ENCODE measurements around the gene NUDT16L1.

The NUDT16L1 gene

DNA sequence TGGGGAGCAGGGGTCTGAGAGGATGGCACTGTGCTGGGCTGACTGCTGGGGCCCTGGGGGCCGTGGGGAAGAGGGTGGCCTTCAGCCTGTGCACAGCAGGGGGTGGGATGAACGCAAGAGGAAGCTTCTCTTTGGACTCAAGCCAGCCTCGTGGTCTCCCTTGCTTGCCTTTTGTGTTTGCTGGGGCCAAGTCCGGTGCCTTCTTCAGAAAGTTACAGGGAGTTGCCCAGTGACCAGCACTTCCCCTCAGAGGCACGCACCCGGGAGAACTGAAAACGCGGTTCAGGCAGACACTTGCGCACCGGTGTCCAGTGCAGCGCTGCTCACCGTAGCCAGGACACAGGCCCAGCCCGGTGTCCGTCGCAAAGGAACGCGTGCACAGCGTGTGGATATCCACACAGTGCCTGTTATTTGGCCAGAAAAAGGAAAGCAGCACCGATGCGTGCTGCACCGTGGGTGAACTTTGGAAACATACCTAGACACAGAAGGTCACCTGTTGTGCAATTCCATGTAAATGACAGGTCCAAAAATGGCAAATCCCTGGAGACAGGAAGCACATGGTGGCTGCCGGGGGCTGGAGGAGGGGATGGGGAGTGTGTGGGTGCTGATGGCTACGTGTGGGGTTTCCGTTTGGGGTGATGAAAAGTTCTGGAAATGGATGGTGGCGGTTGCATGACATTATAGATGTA lies 29.4 kb upstream of the NUDT16L1 start:
- DNase-seq (ENCODE audit: low read depth in 2 of 2): no peak

DNA sequence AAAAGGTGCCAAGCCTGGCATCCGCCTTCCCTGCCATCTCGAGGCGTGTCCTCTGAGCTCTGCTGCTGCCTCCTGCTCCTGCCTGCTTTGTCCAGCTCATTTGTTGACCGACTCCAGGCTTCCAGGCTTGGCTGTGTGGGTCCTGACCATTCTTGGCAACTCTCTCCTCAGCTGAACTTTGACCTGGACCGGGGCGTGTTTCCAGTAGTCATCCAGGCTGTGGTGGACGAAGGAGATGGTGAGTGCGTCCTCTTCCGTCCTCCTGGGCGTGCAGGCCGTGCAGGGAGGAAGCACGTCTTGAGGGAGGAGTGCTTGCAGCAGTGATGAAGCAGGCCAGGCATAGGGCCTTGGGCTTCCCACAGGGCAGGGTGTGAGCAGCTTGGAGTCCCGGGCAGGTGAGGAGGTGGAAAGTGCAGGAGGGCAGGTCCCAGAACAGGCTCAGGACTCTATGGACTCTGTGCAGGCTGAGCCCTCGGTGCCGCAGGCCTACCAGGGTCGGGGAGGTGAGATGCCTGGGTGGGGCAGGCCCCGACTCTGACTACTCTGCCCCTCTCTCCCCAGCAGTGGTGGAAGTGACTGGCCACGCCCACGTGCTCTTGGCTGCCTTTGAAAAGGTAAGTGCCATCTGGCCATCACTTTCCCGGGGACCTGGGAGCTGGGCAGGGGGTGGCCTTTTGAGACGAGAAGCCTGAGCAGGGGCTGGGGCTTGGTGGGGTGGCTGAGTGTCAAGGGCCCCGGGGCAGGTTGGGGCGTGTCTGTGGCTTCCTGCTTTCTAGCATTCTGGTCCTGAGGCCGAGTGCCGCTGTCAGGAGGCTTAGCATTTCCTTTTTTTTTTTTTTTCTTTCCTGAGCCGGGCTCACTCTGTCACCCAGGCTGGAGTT lies 28.6 kb upstream of the NUDT16L1 start:
- DNase-seq (ENCODE audit: low read depth in 2 of 2): no peak

DNA sequence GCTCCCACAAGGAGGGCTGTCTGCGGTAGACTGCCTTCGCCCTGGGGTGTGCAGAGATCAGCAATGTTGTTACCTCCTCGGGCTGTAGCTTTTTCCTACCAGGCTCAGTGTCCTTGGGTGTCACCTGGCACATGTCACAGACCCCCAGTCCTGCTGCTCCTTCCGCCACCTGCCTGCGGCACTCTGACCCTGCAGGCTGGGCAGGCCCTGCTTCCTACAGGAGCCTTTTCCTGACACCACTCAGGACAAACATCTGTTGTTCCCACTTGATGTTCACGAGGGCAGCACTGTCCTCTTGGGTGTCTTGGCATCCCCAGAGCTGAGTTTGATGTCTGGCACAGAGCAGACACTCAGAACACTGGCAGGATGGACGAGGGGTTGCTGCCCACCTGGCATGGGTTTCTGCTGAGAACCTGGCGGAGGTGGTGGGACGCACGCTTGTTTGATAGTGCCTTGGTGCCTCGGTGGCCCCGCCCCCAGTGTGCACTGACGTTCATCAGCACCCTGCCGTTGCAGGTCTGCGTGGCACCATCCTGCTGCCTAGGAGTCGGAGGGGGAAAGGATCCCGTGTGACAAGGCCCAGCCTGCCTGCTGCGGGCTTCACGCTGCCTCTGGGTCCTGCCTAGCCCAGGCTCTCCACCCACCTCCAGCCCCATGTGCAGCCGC lies 26.7 kb upstream of the NUDT16L1 start:
- no peak for DNase-seq (ENCODE audit: low read depth in 2 of 2)

DNA sequence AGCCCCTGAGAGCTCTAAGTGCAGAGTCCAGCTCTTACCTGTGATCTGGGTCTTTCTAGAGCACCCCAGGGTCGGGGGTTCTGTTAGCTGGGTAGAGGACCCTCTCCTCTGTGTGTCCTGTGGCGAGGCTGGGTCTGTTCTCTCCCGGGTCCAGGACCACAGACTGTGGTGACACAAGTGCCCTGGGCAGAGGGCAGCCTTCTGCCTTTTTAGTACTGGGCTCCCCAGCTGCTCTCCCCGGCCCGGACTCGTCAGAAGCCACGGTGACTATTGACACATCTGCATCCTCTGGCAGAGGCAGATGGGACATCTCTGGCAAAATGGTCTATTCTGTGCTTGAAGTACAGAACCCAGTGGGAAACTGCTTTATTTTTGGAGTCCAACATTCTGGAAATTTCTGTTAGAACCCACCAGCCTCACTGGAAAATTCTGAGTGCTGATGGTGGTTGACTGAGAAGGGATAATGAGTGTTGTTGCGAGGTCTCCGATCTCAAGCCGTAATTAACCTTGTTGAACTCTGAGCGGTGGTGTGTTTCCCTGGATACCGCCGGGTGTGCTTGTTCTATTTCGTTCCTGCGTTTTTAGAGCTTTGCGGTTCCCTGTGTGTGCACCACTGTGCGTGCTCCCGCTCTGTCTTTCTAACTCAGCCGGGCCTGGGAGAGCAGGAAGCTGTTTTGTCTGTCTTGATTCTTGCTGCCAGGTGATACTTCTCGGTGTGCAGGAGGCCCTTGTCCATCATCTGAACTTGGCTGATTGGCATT lies 26.0 kb upstream of the NUDT16L1 start:
- no peak for DNase-seq (ENCODE audit: low read depth in 2 of 2)

DNA sequence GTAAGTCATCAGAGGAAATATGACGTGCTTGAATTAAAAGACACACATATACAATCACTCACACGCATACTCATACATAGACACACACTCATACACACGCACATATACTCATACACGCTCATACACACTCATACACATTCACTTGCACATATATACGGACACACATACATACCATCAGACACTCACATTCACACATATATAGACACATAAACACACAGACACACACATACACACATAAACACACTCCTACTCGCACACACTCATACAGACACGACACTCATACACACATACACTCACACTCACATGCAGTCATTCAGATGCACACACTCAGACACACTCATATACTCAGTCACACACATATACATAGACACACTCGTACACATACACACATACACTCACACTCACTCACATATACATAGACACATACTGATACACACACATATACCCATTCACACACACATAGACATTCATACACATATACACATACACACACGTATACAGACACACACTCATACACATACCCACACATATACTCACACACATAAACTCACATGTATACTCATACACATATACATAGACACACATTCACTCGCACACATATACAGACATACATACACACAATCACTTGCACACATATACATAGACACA lies 24.9 kb upstream of the NUDT16L1 start:
- no peak for DNase-seq (ENCODE audit: low read depth in 2 of 2)

DNA sequence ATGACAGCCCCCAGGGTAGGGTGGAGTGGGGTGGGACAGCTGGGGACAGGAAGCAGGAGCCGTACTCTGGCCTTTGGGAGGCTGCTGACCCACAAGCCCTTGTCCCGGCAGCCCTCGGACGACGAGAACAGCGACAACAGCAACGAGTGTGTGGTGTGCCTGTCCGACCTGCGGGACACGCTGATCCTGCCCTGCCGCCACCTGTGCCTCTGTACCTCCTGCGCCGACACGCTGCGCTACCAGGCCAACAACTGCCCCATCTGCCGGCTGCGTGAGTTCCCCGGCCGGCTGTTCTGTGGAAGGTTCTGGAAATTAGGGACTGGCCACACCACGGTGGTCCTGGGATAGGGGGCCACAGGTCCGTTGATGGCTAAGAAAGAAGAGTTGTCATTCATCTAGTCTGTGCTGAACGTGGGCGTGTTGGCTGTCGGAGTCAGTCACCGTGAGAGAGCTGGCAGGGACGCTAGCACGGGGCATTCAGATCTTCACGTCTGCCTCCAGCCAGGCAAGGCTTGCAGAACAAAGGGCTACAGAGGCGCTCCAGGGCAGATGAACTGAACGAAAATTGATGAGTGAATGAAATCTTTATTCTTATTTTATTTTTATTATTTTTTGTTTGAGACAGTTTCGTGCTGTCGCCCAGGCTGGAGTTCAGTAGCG lies 19.8 kb upstream of the NUDT16L1 start:
- DNase-seq (ENCODE audit: low read depth in 2 of 2): no peak

DNA sequence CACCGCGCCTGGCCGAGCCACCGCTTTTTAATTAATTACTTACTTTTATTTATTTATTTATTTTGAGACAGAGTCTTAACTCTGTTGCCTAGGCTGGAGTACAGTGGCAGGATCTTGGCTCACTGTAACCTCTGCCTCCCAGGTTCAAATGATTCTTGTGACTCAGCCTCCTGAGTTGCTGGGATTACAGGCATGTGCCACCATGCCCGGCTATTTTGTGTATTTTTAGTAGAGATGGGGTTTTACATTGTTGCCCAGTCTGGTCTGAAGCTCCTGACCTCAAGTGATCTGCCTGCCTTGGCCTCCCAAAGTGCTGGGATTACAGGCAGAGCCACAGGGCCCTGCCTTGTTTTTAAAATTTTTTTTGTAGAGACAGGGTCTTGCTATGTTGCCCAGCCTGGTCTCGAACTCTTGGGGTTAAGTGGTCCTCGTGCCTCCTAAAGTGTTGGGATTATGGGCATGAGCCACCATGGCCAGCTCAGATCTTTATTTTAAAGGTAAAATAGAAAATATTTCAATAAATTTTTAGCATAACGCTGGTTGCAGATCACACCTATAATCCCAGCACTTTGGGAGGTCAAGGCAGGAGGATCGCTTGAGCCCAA lies 18.3 kb upstream of the NUDT16L1 start:
- no peak for DNase-seq (ENCODE audit: low read depth in 2 of 2)

DNA sequence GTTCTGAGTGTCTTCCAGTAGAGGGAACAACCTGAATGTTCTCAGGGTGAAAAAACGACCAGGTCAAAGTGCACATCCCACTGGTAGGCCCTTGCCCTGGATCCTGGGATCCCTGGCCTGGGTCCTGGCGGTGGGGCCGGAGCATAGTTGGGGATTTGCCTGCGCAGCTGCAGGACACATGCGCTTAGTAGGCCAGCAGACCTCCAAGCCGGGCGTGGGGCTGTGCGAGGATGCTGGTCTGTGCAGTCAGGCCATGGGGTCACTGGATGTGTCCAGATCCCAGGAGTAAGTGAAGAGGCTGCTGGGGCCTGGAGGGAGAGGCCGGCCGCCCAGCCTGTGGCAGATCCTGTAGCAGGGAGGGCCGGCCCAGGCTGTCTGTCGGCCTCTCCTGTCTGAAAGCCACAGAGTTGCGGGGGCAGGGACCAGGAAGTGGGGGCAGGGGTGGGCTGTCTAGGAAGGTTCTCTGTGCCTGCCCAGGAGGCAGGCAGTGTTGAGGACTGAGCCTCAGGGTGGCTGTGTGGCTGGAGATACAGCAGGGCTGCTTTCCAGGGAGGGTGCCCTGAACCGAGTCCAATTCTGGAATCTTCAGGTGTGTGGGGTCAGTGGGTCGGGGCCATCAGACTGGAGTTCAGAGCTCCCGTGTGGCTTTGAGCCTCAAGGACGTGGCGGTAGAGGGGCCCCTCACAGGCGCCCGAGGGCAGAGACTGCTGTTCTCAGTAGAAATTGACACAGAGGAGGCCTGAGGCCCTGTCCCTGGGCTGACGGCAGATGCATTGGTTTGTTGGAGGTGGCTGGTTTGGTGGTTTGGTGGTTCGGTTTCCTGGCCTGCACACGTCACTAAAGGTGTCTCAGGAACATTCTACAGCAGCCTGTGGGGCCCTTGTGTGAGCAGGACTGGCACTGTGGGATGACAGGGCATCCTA lies 17.2 kb upstream of the NUDT16L1 start:
- DNase-seq (ENCODE audit: low read depth in 2 of 2): peak; percentile 54 to 58

DNA sequence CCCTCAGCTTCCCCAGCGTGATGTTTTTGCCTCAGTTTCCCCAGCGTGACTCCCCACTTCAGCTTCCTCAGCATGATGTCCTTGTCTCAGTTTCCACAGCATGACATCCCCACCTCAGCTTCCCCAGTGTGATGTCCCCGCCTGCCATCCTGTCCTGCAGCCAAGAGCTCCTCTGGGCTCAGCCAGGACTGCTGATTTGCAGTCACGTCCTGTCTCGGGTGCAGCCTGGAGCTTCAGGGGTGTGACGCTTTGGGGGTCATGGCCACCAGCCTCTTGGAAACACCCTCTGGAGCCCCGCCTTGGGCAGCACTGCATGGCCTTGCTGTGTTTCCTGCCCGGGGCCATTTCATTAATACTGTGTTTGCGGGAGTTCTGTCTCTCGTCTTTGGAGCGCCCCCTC lies 16.5 kb upstream of the NUDT16L1 start:
- DNase-seq (ENCODE audit: low read depth in 2 of 2): no peak

DNA sequence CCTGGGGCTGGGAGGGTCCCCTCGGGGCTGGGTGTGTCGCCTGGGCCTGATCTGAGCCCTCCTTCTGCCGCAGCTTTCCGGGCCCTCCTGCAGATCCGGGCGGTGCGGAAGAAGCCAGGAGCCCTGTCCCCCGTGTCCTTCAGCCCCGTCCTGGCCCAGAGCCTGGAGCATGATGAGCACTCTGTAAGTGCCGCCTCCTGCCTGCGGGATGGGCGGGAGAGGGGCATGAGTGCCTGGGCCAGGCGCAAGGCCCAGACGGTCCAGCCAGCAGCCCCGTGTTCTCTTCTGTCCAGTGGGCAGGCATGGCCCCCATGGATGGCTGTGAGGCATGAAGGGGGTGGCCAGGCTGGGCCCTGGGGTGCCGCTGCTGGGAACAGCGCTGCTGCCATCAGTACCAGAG lies 16.0 kb upstream of the NUDT16L1 start:
- no peak for DNase-seq (ENCODE audit: low read depth in 2 of 2)

DNA sequence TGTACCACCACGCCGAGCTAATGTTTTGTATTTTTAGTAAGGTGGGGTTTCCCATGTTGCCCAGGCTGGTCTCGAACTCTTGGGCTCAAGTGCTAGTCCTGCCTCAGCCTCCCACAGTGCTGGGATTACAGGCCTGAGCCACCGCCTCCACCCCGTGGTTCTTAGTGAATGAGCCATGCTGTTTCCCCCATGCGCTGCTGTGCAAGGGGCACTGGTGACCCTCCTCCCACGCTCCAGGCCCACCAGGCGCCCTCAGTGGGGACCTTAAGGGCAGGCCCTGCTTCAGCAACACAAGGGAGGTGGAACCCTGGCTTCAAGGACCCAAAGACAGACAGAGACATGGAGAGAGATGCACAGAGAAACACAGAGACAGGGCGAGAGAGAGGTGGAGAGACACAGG lies 15.4 kb upstream of the NUDT16L1 start:
- DNase-seq (ENCODE audit: low read depth in 2 of 2): no peak

DNA sequence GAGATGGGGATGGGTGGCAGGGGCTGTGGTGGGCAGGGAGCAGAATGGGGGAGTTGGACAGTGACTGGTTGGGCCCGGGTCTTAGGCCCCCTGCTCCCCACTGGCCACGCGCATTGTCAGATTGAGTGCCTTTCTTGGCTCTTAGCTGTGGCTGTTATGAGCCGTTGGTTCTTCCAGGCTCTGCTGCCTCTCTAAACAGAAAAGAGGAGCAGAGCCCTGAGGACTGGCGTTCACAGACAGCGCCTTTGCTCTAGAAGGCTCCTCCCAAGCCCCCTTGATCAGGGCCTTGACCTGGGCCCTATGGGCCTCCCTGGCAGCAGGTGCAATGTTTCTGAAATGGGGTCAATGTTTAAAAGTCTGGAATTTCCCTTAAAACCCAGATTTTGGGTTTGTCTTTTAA lies 14.8 kb upstream of the NUDT16L1 start:
- DNase-seq (ENCODE audit: low read depth in 2 of 2): no peak

DNA sequence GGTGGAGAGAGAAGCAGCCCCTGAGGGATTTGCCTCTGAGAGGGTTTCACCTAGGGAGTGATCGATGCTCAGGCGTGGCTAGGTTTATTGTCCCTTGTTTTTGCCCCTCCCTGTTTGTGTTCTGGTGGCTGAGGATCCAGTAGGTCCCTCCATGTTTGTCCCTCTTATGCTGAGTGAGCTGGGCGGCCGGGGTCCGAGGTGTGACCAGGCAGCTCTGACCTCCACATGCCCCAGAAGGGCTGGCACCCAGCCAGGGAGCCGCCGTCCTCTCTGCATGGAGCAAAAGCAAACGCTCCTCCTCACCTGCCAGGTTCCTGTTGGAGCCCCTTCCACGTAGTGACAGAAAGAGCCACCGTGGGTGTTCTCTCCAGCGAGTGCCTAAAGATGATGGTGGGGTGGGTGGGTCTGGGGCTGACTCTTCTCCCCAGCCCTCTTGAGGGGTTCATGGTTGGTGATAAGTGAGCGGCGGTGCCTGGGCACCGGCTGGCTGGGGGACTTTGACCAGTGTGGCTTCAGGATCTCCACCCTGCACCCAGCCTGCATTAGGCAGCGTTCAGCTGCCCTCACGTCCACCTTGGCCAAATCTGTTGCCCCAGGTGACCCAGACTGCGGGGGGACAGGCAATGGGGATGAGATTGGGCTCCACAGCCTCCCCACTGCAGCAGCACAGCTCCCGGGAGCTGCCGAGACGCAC lies 14.1 kb upstream of the NUDT16L1 start:
- DNase-seq (ENCODE audit: low read depth in 2 of 2): no peak

DNA sequence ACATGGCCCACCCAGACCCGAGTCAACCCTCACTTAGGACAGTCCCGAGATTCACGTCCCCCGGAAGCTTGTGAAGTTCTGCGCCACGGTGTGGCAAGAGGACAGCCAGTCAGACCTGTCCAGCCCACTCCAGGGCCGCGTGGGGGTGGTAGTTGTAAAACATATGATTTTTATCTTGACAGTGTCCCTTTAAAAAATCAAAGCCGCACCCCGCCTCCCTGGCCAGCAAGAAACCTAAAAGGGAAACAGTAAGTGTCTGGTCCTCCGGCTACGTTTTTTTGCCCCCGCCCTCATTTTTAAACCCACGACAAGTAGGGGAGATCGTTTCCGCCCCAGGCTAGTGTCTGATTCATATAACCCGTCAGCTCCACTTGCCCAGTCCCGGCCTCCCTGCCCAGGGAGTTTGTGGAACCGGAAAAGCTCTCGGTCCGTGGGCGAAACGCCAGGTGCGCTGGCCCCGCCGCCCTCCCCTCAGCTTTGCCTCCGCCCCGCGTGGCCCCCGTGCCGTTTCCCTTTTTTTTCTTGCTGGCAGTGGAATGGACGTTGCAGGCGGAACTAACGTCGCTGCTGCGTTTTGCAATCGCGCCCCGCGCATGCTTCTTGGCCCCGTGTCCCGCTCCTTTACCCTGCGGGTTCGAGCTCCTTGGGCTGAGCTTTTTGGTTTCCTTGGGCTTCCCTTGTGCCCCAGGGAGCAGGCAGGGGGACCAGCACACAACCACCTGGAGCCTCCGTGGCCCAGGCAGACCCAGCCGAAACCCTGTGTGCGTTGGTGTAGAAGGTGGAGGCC lies 13.3 kb upstream of the NUDT16L1 start:
- DNase-seq (ENCODE audit: low read depth in 2 of 2): no peak

DNA sequence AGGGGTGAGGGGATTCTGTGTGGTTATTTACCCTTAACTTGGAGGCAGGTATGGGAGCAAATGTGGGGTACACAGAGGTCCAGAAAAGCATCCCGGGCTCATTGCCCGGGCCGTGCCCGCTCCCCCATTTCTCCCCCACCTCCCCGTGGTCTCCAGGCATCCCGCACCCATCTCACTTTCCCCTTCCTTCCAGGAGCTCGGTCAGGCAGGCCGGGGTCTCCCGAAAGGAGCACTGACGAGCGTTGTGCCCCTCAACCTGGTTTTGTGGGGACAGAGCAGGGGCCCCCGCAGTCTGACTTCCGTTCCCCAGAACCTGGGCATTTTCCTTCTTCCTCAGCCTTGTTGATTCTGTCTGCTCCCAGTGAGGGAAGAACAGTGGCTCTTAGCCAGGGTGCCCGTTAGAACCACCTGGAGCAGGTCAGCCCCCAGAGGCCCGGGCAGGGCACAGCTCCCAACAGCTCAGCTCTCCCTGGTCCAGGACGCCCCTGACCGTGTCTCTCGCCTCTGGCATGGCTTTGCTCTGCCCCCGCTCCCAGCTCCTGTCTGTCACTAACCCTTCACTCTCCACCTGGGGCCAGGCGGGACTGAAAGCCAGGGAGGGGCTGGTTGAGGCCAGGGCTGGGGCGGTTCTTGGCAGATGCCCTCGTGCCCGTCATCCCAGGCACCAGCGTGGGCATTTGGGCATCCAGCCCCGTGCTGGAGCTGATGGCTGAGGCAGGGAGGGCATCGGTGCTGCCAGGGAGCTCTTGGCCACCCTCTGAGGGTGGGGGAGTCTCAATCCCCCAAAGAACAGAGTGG lies 12.5 kb upstream of the NUDT16L1 start:
- no peak for DNase-seq (ENCODE audit: low read depth in 2 of 2)

DNA sequence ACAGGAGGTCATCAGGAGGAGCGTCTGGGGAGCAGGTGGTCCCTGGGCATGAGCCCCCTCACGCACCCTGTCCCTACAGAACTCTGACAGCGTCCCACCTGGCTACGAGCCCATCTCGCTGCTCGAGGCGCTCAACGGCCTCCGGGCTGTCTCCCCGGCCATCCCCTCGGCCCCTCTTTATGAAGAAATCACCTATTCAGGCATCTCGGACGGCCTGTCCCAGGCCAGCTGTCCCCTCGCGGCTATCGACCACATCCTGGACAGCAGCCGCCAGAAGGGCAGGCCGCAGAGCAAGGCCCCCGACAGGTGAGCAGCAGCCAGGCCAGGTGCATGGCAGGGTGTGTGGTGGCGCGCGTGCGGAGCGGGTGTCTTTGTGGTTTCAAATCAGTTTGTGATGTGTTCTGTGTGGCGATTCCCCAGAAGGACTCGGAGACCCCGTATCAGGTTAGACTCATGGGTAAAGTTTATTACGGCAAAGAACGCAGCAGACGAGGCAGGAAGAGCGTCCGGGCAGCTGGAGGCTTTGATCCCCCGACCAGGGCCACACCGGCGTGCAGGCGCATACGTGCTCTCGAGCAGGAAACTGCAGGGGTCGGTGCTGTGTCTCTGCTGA lies 11.8 kb upstream of the NUDT16L1 start:
- DNase-seq (ENCODE audit: low read depth in 2 of 2): no peak

DNA sequence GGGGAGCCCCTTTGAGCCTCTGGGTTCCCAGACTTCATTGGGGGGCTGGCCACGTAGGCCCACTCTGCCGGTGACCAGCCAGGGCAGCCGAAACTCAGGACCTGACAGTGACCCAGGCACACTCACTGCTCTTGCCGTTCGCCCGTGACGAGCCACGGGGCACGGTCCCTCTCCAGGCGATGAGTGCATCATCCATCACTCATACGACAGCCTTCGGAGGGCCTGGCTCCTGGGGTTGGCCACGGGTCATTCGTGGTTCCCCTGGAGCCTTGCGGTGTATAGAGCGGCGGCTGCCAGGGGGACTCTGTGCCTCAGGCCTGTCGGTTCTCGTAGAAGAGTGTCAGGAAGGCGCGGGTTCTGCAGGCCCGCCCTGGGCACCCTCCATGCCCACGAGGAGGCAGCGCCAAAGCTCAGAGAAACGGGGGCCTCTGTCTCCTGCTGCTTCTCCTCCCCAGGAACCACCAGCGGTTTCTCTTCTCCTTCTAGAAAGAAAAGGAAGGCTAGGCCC lies 11.2 kb upstream of the NUDT16L1 start:
- DNase-seq (ENCODE audit: low read depth in 2 of 2): no peak

All from stimulated activated CD4-positive, alpha-beta T cell treated with anti-CD3 and anti-CD28 coated beads, Interleukin-15, amount 100 ng/mL, for 48 hours (primary cell).